Astrocyte (in vitro differentiated cells and primary cell): Measurements from ENCODE around the gene CD4. TPM values are rescaled to one million over a fixed set of nuclear protein-coding genes. Genes with fewer than 3 reads are reported as not detected.

Source experiments
- DNase-seq: peaks from one replicate; pipeline ENCODE4 v3.0.0-alpha.2; 2010; ENCODE audit warnings: low read depth
- FAIRE-seq: peaks from 2 replicates; lab custom pipeline; 2011; peaks lifted over from hg19 to GRCh38; lab: Jason Lieb, UNC
- H2AFZ ChIP-seq: 2 replicates; pipeline ENCODE4 v1.6.0; 2012; ENCODE audit warnings: low read depth, low read length, inconsistent platforms
- H3K27ac ChIP-seq: 2 replicates; pipeline ENCODE4 v1.5.1; 2011; ENCODE audit warnings: low read depth, low read length, inconsistent platforms
- H3K27me3 ChIP-seq: 2 replicates; pipeline ENCODE4 v1.6.0; 2011; ENCODE audit warnings: low read length, inconsistent platforms; ENCODE audit not compliant: insufficient read depth
- H3K36me3 ChIP-seq: 2 replicates; pipeline ENCODE4 v1.5.1; 2011; ENCODE audit warnings: low read length, inconsistent platforms; ENCODE audit not compliant: insufficient read depth
- H3K4me1 ChIP-seq: 2 replicates; pipeline ENCODE4 v1.5.1; 2011; ENCODE audit warnings: low read length, inconsistent platforms; ENCODE audit not compliant: insufficient read depth
- H3K4me2 ChIP-seq: 2 replicates; pipeline ENCODE4 v1.6.0; 2012; ENCODE audit warnings: low read length, inconsistent platforms
- H3K4me3 ChIP-seq: 2 replicates; pipeline ENCODE4 v1.5.1; 2011; ENCODE audit warnings: low read depth, mild to moderate bottlenecking, low read length, inconsistent platforms; ENCODE audit not compliant: insufficient read depth
- H3K79me2 ChIP-seq: 2 replicates; pipeline ENCODE4 v1.6.0; 2012; ENCODE audit warnings: mild to moderate bottlenecking, low read length, inconsistent platforms; ENCODE audit not compliant: insufficient read depth
- H3K9ac ChIP-seq: 2 replicates; pipeline ENCODE4 v1.6.0; 2012; ENCODE audit warnings: mild to moderate bottlenecking, low read length, inconsistent platforms
- H3K9me3 ChIP-seq: 2 replicates; pipeline ENCODE4 v1.5.1; 2012; ENCODE audit warnings: low read depth, mild to moderate bottlenecking, low read length, inconsistent platforms; ENCODE audit not compliant: insufficient read depth
- H4K20me1 ChIP-seq: 2 replicates; pipeline ENCODE4 v1.6.0; 2012; ENCODE audit warnings: low read length, inconsistent platforms; ENCODE audit not compliant: insufficient read depth
- H3K27ac Mint-ChIP-seq: one replicate; pipeline ENCODE4 v1.8.0; 2021; ENCODE audit warnings: mild to moderate bottlenecking, mixed read lengths; ENCODE audit not compliant: unreplicated experiment
- H3K27me3 Mint-ChIP-seq: one replicate; pipeline ENCODE4 v1.8.0; 2021; ENCODE audit warnings: low read depth, mixed read lengths; ENCODE audit not compliant: unreplicated experiment
- H3K36me3 Mint-ChIP-seq: one replicate; pipeline ENCODE4 v1.8.0; 2021; ENCODE audit warnings: low read depth, mixed read lengths; ENCODE audit not compliant: unreplicated experiment
- H3K4me1 Mint-ChIP-seq: one replicate; pipeline ENCODE4 v1.8.0; 2021; ENCODE audit warnings: low read depth, mixed read lengths; ENCODE audit not compliant: unreplicated experiment
- H3K4me3 Mint-ChIP-seq: one replicate; pipeline ENCODE4 v1.8.0; 2021; ENCODE audit warnings: mild to moderate bottlenecking, moderate library complexity, mixed read lengths; ENCODE audit not compliant: unreplicated experiment
- H3K9me3 Mint-ChIP-seq: one replicate; pipeline ENCODE4 v1.8.0; 2021; ENCODE audit warnings: mild to moderate bottlenecking, mixed read lengths; ENCODE audit not compliant: unreplicated experiment
- CTCF ChIP-seq: IDR thresholded peaks from 2 replicates; pipeline ENCODE4 v1.5.1; 2011; ENCODE audit warnings: low read depth, mild to moderate bottlenecking, inconsistent platforms, low read length, moderate library complexity; ENCODE audit not compliant: insufficient read depth
- EZH2 ChIP-seq: IDR thresholded peaks from 2 replicates; pipeline ENCODE4 v1.6.1; 2012; ENCODE audit warnings: mild to moderate bottlenecking, low read length, inconsistent platforms; ENCODE audit not compliant: insufficient read depth
- total RNA-seq: library from RNA; stranded (reverse); gene quantifications from 2 replicates; pipeline ENCODE4 v1.2.1, GENCODE V29; 2021

CD4 gene
- total RNA-seq, 1 donor from 2014 or later, result 0.54 TPM

GRCh38 chr12:6817662-6818157 lies 28.4 kb downstream of the CD4 start:
- Histone ChIP-seq H3K9ac (no peak overlapping the region), H3K79me2 (no peaks in the 10 kb centered on the region), H3K4me2 (no peak overlapping the region), H3K36me3 (no peaks in the 10 kb centered on the region), H3K27ac (no peak overlapping the region), H4K20me1 (no peaks in the 10 kb centered on the region), H2AFZ (no peak overlapping the region), H3K27me3 (no peaks in the 10 kb centered on the region), H3K4me3 (no peak overlapping the region), H3K9me3 (no peaks in the 10 kb centered on the region), H3K4me1 (peaks cover 9% of the 10 kb centered on the region)
- Mint-ChIP-seq H3K36me3 (no peaks in the 10 kb centered on the region), H3K4me1 (peaks cover 15% of the 10 kb centered on the region), H3K9me3 (no peaks in the 10 kb centered on the region), H3K27ac (no peak overlapping the region), H3K4me3 (no peak overlapping the region), H3K27me3 (peaks cover 19% of the 10 kb centered on the region)
- TF ChIP-seq EZH2 (no peak), CTCF (no peak)
- FAIRE-seq, result no peak
- no peak for DNase-seq

- no peaks in the 10 kb centered on the region for H3K9me3 Mint-ChIP-seq
- Histone ChIP-seq H3K4me2 (no peak overlapping the region), H3K4me3 (no peak overlapping the region), H3K4me1 (peaks cover 9% of the 10 kb centered on the region), H2AFZ (no peak overlapping the region), H3K36me3 (no peaks in the 10 kb centered on the region), H3K27ac (no peak overlapping the region), H3K27me3 (no peaks in the 10 kb centered on the region), H3K9me3 (no peaks in the 10 kb centered on the region), H3K9ac (no peak overlapping the region), H3K79me2 (no peaks in the 10 kb centered on the region), H4K20me1 (no peaks in the 10 kb centered on the region)
- no peaks in the 10 kb centered on the region for H3K36me3 Mint-ChIP-seq
- peaks cover 19% of the 10 kb centered on the region for H3K27me3 Mint-ChIP-seq
- DNase-seq (no peak), FAIRE-seq (no peak)
- H3K27ac Mint-ChIP-seq, result no peak overlapping the region
- TF ChIP-seq CTCF (no peak), EZH2 (no peak)
- no peak overlapping the region for H3K4me3 Mint-ChIP-seq
- peaks cover 19% of the 10 kb centered on the region for H3K4me1 Mint-ChIP-seq
Measured at GRCh38 chr12:6818222-6818621, 28.9 kb downstream of the CD4 start.

- no peak overlapping the region for H3K4me2 ChIP-seq
- H3K27ac Mint-ChIP-seq, result no peak overlapping the region
Measured at GRCh38 chr12:6818645-6819044, 29.3 kb downstream of the CD4 start.

More at GRCh38 chr12:6818645-6819044, 29.3 kb downstream of the CD4 start:
- no peak overlapping the region for H3K9ac ChIP-seq
- no peaks in the 10 kb centered on the region for H3K9me3 ChIP-seq
- H3K9me3 Mint-ChIP-seq, result no peaks in the 10 kb centered on the region
- H3K4me1 ChIP-seq, result peaks cover 9% of the 10 kb centered on the region
- no peak for TF ChIP-seq EZH2
- TF ChIP-seq CTCF, result no peak
- H3K79me2 ChIP-seq, result no peaks in the 10 kb centered on the region
- peak overlapping the region; percentile 50 for H3K4me3 Mint-ChIP-seq
- H3K36me3 Mint-ChIP-seq, result no peaks in the 10 kb centered on the region
- DNase-seq, result no peak
- H3K27ac ChIP-seq, result no peak overlapping the region
- H3K4me3 ChIP-seq, result no peak overlapping the region
- FAIRE-seq, result no peak
- no peaks in the 10 kb centered on the region for H3K36me3 ChIP-seq
- H2AFZ ChIP-seq, result no peak overlapping the region
- no peaks in the 10 kb centered on the region for H4K20me1 ChIP-seq
- H3K27me3 ChIP-seq, result no peaks in the 10 kb centered on the region
- peaks cover 19% of the 10 kb centered on the region for H3K27me3 Mint-ChIP-seq
- H3K4me1 Mint-ChIP-seq, result peaks cover 19% of the 10 kb centered on the region
